ENCODE data around the gene STAMBP.

Gene STAMBP

DNA sequence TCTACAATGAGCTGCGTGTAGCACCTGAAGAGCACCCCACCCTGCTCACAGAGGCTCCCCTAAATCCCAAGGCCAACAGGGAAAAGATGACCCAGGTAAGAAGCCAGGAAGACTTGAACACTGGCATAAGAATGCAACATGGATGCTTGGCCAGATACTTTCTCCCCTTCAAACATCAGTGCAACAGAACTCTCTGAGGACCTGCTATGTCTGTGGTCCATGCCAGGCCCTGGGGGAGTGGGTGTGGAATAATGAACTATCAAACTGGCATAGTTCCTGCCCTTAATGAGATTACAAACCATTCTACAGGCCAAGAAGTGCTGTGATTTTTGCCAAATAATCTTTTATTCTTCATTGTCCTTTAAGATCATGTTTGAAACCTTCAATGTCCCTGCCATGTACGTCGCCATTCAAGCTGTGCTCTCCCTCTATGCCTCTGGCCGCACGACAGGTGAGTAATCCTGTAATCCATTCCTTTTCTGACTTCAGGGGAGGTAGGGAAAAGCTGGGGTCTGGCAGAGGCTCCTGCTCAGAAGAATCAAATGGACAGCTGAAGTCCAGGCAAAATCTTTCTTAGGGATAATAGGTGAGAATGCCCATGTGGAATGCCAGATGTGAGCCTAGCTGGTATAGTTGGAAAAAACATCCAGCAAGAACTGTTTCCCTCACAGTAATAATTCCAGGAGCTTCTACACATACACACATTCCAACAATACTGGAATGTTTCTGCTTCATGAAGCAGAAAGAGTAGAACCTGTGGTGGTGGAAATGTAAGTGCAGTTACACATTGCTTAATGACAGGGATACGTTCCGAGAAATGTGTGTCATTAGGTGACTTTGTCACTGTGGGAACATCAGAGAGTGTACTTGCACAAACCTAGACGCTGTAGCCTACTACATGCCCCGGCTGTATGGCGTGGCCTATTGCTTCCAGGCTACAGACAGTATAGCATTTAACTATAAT lies 80.2 kb downstream of the STAMBP start:
- no peak for DNase-seq

DNA sequence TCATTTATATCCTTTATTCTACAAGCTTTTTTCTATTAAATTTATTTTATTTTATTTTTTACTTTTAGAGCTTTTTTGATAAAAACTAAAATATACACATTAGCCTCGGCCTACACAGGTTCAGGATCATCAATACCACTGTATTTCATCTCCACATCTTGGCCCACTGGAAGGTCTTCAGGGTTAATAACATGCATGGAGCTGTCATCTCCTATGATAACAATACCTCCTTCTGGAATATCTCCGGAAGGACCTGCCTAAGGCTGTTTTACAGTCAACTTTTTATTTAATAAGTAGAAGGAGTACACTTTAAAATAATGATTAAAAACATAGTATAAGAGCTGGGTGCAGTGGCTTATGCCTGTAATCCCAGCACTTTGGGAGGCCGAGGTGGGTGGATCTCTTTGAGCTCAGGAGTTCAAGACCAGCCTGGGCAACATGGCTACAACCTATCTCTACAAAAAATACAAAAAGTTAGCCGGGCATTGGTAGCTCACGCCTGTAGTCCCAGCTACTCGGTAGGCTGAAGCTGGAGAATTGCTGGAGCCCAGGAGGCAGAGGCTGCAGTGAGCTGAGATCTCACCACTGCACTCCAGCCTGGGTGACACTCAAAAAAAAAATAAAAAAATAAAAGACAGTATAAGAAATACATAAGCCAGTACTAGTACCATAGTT lies 82.2 kb downstream of the STAMBP start:
- DNase-seq: no peak

DNA sequence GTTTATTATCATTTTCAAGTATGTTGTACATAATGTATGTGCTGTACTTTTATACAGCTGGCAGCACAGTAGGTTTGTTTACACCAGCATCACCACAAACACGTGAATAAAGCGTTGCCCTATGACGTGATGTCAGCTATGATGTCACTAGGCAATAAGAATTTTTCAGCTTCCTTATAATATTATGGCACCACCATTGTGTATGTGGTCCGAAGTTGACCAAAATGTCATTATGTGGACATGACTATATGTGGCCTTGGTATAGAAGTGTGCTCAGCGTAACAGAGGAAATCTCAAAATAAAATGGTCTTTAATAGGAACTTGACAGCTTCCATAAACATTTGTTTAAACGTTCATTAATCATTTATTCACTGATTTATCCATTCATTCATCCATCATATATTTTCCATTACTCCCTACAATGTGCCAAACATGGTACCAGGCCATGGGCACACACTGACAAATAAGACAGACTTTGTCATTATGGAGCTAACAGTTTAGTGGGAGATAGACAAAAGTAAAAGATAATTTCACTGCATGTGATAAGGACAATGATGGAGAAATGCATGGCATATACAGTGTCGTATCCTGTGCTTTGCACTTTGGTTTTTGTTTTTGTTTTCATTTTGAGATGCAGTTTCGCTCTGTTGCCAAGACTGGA lies 82.9 kb downstream of the STAMBP start:
- no peak for DNase-seq

DNA sequence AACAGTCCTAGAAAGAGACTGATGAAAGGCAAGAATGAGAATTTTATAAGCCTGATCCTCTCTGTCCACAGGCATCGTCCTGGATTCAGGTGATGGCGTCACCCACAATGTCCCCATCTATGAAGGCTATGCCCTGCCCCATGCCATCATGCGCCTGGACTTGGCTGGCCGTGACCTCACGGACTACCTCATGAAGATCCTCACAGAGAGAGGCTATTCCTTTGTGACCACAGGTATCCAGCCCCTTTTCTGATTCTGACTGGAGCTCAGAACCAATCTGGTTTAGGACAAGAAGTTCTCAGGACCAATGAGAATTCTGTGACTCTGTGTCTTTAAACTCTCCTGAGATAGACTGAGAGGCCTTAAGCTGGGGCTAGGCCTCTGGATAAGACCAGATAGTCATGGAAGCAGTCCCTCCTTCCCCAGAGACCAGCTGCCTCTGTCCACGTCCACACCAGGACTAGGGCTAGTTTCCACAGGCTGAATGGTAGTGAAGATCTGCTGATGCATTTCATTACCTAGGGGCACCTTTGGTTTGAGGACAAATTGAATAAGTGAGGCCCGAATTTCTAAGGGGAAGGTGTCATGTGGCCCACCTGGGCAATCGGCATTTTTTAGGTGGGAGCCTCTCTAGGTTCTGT lies 84.8 kb downstream of the STAMBP start:
- no peak for DNase-seq

DNA sequence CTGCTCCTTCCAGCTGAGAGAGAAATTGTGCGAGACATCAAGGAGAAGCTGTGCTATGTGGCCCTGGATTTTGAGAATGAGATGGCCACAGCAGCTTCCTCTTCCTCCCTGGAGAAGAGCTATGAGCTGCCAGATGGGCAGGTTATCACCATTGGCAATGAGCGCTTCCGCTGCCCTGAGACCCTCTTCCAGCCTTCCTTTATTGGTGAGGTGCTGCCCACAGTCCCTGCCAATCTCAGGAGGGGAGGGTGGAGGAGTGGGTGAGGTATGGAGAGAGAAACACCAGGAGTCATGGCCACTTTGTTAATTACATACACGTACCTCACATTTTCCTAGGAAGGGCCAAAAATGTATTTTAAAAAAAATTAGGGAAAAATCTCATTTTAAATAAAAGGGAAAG lies 85.9 kb downstream of the STAMBP start:
- no peak for DNase-seq

DNA sequence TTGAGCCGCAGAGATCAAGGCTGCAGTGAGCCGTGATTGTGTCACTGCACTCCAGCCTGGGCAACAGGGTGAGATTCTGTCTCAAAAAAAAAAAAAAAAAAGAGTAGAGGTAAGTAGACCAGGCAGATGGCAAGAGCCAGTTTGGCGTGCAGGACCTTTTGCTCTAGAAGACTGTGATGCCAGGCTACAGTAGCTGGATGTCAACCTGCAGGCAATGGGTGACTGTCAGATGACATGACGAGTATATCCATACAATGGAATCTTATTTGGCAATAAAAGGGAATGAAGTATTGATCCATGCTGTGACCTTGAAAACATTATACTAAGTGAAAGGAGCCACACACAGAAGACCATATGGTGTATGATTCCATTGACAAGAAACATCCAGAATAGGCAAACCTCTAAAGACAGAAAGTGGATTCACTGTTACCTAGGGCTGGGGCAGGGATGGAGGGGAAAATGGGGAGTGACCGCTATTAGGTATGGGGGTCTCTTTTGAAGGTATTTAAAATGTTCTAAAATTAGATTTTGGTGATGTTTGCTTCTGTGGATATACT lies 86.8 kb downstream of the STAMBP start:
- no peak for DNase-seq

DNA sequence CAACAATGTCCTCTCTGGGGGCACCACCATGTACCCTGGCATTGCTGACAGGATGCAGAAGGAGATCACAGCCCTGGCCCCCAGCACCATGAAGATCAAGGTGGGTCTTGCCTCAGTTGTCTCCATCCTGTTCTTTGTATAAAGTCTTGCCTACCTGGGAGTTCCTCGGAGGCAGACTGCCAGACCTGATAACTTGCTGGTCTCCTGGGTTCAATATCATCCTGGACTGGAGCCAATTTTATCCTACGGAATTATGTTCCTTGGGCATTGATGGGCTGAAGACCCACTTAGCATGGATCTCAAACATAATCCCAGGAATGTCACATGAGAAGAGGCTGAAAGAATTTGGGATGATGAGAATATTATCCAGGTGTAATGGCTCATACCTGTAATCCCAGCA lies 87.9 kb downstream of the STAMBP start:
- DNase-seq: no peak

DNA sequence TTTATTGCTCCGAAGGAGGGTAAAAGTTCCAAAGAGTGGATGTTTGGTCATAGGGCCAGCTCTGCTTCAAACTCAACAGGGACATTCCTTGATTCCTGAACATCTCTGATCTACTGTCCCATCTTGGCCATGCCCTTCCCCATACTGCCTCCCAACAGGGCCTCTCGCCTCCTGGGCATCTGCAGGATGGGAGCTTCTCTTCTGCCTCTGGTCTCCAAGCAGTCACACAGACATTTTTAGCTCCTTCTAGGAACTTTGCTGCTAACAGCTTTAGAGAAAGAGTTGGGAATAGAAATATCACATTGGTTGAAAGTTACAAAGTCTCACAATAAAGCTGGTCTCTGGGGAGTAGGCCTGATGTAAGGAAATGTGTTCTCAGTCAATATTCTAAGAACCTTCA lies 88.5 kb downstream of the STAMBP start:
- DNase-seq: no peak

DNA sequence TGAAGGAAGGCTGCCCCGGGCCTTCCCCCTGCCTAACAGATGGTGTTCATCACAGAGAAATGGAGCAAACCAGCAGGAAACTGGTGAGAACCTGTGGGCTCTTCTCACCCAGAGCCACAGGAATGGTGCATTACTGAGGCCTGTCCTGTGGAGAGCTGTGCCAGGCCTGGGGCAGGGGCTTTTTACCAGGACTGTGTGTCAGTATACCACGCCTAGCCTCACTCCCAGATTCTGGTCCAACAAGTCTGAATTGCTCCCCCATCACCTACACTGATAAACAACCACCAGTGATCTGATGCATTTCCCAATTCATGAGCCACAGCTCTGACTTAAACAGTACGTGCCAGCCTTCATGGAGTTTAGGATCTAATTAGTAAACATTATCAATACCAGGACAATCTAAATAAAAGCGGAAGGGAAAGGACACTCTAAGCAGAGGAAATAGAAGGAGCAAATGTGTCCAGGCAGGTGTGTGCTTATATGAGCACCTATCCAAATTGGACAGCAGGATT lies 89.0 kb downstream of the STAMBP start:
- DNase-seq: no peak

DNA sequence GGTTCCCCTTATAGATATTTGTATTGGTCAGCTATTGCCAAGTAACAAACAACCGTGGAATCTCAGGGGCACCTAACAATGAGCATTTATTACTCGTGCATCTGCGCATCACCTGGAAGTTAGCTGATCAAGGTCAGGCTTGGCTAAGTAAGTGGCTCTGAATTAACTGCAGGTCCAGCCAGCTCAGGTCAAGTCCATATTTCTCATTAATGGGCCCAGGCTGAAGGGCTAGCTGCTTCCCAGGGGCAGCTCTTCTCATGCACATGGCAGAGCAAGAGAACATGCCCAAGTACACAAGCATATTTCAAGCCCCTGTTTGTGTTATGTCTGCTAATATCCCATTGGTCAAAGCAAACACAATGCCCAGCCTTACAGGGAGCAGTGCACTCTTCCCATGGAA lies 90.1 kb downstream of the STAMBP start:
- no peak for DNase-seq

DNA sequence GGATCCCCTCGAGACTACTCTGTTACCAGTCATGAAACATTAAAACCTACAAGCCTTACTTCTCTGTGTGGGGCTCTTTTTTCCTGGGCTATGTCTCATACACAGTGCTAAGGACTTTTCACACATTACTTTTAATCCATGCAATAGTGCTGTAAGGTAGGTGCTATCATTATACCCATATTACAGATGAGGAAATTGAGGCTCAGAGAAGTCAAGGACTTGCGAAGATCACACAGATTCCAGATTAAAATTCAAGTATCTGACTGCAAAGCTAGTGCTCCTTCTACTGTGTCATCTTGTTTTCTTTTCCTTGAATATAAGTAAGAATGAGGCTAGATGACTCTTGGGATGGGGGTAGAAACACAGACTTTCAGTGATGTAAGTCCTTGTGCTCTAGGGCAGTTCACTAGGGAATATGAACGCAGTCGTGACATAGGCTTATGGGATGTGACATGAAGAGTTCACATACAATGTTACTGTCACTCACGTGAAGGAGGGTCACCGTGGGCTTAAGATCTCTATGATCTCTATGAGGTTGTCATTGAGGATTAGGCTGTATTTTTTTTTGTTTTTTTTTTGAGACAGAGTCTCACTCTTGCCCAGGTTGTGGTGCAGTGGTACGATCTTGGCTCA lies 91.0 kb downstream of the STAMBP start:
- no peak for DNase-seq

DNA sequence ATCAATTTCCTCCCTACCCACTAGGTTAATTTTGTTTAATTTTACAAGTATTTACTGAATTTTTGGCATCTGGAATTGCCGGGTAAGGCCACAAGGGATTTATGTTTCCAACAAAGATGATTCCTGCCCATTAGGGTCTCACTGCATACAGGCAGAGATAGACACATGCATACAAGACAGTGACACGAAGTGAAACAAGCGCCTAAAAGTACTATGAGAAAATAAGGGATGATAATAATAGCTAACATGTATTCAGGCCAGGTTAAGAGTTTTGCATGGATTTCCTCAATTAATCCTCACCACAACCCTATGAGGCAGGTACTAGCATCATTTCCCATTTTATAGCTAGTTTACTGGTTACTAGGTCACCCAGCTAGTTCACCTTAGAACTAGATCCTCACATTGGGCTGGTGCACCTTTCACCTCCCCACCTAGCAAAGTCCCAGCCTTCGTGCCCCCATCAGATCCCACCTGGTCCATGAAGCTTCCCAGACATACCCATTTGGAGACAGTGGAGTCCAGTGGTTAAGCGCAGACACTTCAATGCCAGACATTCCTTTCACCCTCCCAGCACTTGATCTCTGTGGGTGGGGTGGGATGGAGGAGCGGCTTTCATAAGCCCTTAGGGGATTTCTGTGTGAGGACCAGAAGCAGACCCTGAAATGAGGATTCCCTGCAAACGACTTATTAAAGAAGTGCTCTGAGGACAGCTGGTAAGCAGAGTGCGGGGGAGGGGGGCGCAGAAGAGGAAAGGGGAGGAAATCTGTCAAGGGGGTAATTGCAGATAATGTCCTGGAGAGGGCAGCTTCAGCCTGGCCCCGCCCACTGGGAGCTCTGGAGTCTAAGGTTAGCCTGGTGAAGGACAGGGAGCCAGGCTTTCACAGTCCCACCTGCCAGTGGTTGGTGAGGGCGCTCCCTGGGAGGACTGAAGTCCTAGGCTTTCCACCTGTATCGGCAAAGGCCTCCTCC lies 92.1 kb downstream of the STAMBP start:
- DNase-seq: no peak

DNA sequence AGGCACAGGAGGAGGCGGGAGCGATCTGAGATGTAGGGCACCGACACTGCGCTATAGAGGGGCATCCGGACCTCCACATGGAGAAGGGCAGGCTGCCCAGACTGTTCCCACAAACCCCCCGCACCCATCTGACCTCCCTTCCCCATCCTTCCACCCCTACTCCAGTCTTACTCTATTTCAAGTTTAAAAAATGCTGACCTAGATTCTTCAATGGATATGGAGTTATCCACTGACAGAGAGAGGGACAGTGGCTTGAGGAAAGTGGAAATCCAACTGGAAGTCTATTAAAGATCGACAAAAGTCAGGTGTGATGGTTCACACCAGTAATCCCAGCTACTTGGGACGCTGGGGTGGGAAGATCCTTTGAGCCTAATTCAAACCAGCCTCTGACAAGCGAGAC lies 92.8 kb downstream of the STAMBP start:
- no peak for DNase-seq

DNA sequence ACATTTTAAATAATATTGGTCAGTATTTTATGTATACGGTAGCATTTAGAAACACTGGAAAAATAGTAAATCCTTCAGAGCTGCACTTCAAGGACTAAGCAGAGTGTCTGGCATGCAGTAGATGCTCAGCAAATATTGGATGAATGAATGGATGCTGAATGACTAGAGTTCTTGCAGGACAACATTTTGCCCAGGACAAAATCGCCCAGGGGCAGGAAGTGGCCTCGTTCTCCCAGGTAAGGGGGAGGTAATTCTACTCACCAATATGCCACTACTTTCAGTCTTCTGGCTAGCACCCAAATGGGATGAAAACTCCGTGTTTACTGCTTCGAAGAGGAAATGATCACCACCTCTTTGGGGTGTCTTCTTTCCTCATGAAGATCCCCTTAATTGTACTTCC lies 93.9 kb downstream of the STAMBP start:
- DNase-seq: no peak
